B cell (primary cell): Measurements from ENCODE around the gene SGO1.
"Not testable (repeated sequence)": the region's sequence is repeated elsewhere in the genome, so short reads cannot be mapped to it uniquely, and the experiment has no call there.

Experiments used
- CTCF ChIP-seq: fragments of 200-600 bp; IDR thresholded peaks from one replicate; pipeline ENCODE4 v1.8.0; 2022; ENCODE audit warnings: antibody characterized with exemption, mild to moderate bottlenecking
- EZH2 ChIP-seq: IDR thresholded peaks from 2 replicates; pipeline ENCODE4 v1.6.1; 2012; ENCODE audit warnings: borderline replicate concordance, low read depth, mild to moderate bottlenecking, moderate library complexity, low read length; ENCODE audit not compliant: insufficient read depth, poor library complexity, severe bottlenecking

GRCh38 chr3:20205898-20206297 is 19.9 kb upstream of the SGO1 start:
- TF ChIP-seq CTCF, EZH2: not testable (repeated sequence)
